Right lobe of liver (tissue), 4 donors: ENCODE measurements around the gene ACAP2.

Experiments
- CTCF ChIP-seq, 4 donors: fragments of 200-600 bp in 3 of 4; fragments of 450-650 bp in 1 of 4; IDR thresholded peaks; one replicate each; pipeline versions ENCODE4 v1.5.1 to v1.8.0; 2016 to 2022; ENCODE audit warnings: antibody characterized with exemption in 4 of 4, mild to moderate bottlenecking in 2 of 4
- POLR2A ChIP-seq: fragments of 450-650 bp; IDR thresholded peaks from one replicate; pipeline ENCODE4 v1.6.1; 2017; ENCODE audit warnings: antibody characterized with exemption, mild to moderate bottlenecking
- donor health status: DM: no; HTN: no; CAD: no.
- donor health status: DM: no; HTN: no; CAD: no.
- donor health status: DM: no; HTN: yes; CAD: no.

GRCh38 chr3:195236801-195237570 lies 205.8 kb downstream of the ACAP2 start:
- TF ChIP-seq CTCF (IDR thresholded peaks at IDR 0.05) (no peak), POLR2A (no peak)
